Cardiac fibroblast (primary cell): ENCODE results near the gene TGFB3.
"Not testable (repeated sequence)": the region's sequence is repeated elsewhere in the genome, so short reads cannot be mapped to it uniquely, and the experiment has no call there.

Experiments
- DNase-seq, 2 donors: peaks; one replicate each; pipeline versions ENCODE4 v3.0.0 to v3.0.0-alpha.2; 2010; ENCODE audit warnings: low read depth in 2 of 2
- H3K4me3 ChIP-seq, 2 donors: replicated peaks in 1 of 2; 1 replicate in 1 of 2; 2 replicates in 1 of 2; pipeline ENCODE4 v1.5.1; 2011; ENCODE audit warnings: low read depth in 2 of 2, low read length in 2 of 2, mild to moderate bottlenecking in 2 of 2, moderate library complexity in 1 of 2
- CTCF ChIP-seq: IDR thresholded peaks from one replicate; pipeline ENCODE4 v1.5.1; 2011; ENCODE audit warnings: low read depth, mild to moderate bottlenecking, low read length, inconsistent platforms

Gene TGFB3

DNA sequence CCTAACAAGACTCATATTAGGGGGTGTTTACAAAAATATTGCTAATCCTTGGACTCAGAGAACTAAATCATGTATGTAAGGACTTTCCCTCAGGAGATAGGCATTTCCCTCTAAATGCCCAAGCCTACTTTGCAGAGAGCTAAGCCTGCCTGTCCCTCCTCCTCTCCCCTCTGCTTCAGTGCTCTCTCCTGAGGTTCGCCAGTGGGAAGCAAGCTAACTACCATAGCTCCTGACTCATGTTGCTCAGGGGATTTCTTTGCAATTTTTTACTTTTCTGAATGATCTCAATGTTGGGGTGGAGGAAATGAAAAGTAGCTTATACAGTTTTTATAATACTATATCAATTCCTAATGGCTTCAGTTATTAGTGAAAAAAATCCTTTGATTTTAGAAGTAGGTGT lies 33.4 kb upstream of the TGFB3 start:
- no peak for DNase-seq
- no peak overlapping the region for H3K4me3 ChIP-seq
- no peak for TF ChIP-seq CTCF

DNA sequence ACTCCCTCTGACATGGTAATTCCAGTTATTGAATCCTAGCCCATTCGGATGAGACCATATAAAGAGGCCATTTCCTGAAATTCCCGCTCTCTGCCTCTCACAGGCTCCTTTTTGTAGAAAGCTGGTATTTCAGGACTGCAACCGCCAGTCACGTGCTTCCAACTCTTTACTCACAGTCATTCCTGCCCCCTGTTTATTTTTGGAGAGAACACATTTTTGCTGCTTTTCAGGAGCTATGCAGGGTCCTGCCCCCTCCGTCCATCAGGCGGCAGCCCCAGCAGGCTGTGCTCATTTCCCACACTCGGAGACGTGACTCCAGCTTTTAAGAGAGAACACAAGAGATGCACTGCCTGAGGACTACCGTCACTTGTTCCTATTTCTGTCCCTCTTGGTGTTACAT lies 30.6 kb upstream of the TGFB3 start:
- no peak for TF ChIP-seq CTCF
- peak in 1 of 2 donors; percentile 47 for DNase-seq
- no peak overlapping the region for H3K4me3 ChIP-seq

DNA sequence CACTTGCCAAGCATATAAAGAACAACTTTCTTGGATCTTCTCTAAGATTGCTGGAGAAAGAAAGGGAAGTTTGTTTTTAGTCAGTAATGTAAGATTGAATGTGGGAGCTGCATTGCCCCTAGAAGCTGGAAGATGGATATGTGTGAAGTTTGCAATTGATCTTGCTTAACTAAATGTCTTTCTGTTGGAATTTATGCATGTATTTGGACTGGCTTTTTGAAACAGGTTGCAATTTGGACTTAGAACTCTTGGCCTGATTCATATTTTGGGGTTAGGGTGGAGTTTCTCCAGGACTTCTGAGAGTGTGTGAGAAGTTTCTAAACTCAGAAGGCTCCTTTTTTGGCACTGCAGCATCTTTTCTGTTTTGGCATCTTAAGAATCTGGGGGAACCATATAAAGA lies 30.1 kb upstream of the TGFB3 start:
- no peak overlapping the region for H3K4me3 ChIP-seq
- no peak for TF ChIP-seq CTCF

DNA sequence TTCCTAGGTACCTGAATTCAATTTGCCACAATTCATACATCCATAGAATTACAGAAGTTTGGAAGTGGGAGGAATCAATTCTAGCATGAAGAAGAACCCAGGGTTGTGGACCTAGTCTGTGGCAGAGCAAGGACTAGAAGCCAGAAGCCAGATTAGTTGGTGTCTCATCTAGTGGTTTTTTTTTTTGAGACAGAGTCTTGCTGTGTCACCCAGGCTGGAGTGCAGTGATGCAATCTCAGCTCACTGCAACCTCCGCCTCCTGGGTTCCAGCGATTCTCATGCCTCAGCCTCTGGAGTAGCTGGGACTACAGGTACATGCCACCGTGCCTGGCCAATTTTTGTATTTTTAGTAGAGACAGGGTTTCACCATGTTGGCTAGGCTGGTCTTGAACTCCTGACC lies 27.8 kb upstream of the TGFB3 start:
- DNase-seq, H3K4me3 ChIP-seq: not testable (repeated sequence)

More for the DNA sequence above, 30.1 kb upstream of the TGFB3 start:
- no peak for DNase-seq

DNA sequence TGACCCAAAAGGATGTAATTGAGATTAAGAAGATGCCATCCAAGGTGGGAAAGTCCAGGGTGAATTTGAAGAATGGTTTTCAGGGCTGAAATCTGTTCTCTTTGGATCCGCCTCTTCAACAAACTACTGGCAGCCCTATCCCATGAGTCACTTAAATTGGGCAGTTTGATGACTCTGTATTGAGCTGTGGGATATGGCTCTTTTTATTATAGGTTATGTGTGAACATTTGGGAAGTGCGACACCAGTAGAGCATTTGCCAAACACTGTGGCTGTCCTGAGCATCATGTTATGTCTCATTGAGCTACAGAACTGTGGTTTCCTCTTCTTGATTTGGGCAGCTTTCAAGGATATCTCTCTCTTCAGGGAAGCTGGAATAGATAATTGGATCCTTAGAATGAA lies 26.1 kb upstream of the TGFB3 start:
- no peak for TF ChIP-seq CTCF
- no peak overlapping the region for H3K4me3 ChIP-seq
- no peak for DNase-seq

- H3K4me3 ChIP-seq: no peak overlapping the region
- TF ChIP-seq CTCF: no peak
- no peak for DNase-seq
Measured at GRCh38 chr14:76007379-76007778, 25.6 kb upstream of the TGFB3 start.

GRCh38 chr14:76006253-76006652 lies 24.5 kb upstream of the TGFB3 start:
- TF ChIP-seq CTCF: no peak
- DNase-seq: no peak
- H3K4me3 ChIP-seq: no peak overlapping the region

- TF ChIP-seq CTCF: no peak
- no peak overlapping the region for H3K4me3 ChIP-seq
- DNase-seq: no peak
Measured at GRCh38 chr14:76002383-76002782, 20.6 kb upstream of the TGFB3 start.
